Astrocyte of the hippocampus (primary cell): ENCODE measurements around the gene PAFAH2.
"Not testable (repeated sequence)": the region's sequence is repeated elsewhere in the genome, so short reads cannot be mapped to it uniquely, and the experiment has no call there.

Experiments
- DNase-seq: peaks from one replicate; pipeline ENCODE4 v3.0.0; 2011; ENCODE audit warnings: low read depth, low spot score

Gene PAFAH2

GRCh38 chr1:25985670-25986069 is 12.2 kb downstream of the PAFAH2 start:
- DNase-seq, result no peak

GRCh38 chr1:25985171-25985570 is 12.7 kb downstream of the PAFAH2 start:
- no peak for DNase-seq

GRCh38 chr1:25979210-25979609 is 18.7 kb downstream of the PAFAH2 start:
- no peak for DNase-seq

- DNase-seq, result no peak
Observed at GRCh38 chr1:25978403-25978802, 19.5 kb downstream of the PAFAH2 start.

GRCh38 chr1:25977801-25978200 is 20.1 kb downstream of the PAFAH2 start:
- no peak for DNase-seq

GRCh38 chr1:25973610-25974321 is 24.1 kb downstream of the PAFAH2 start:
- DNase-seq, result peak; percentile 6

GRCh38 chr1:25971811-25972180 is 26.1 kb downstream of the PAFAH2 start:
- no peak for DNase-seq

GRCh38 chr1:25971066-25971810 is 26.6 kb downstream of the PAFAH2 start:
- no peak for DNase-seq

- DNase-seq, result no peak
Observed at GRCh38 chr1:25967308-25967707, 30.6 kb downstream of the PAFAH2 start.

GRCh38 chr1:25959611-25960010 is 38.3 kb downstream of the PAFAH2 start:
- no peak for DNase-seq

GRCh38 chr1:25958465-25958864 is 39.4 kb downstream of the PAFAH2 start:
- peak; percentile 74 for DNase-seq

- no peak for DNase-seq
Observed at GRCh38 chr1:25955553-25955952, 42.3 kb downstream of the PAFAH2 start.

GRCh38 chr1:25954282-25954938 is 43.5 kb downstream of the PAFAH2 start:
- no peak for DNase-seq

GRCh38 chr1:25952841-25953401 is 44.9 kb downstream of the PAFAH2 start:
- no peak for DNase-seq

- DNase-seq, result no peak
Observed at GRCh38 chr1:25948641-25949040, 49.2 kb downstream of the PAFAH2 start.

GRCh38 chr1:25947027-25947426 is 50.8 kb downstream of the PAFAH2 start:
- DNase-seq, result no peak

GRCh38 chr1:25945761-25946160 is 52.1 kb downstream of the PAFAH2 start:
- DNase-seq, result no peak

- no peak for DNase-seq
Observed at GRCh38 chr1:25944986-25945385, 52.9 kb downstream of the PAFAH2 start.

- DNase-seq, result not testable (repeated sequence)
Observed at GRCh38 chr1:25943511-25943910, 54.4 kb downstream of the PAFAH2 start.

GRCh38 chr1:25936947-25937346 is 60.9 kb downstream of the PAFAH2 start:
- DNase-seq, result no peak

- no peak for DNase-seq
Observed at GRCh38 chr1:25933479-25934365, 64.1 kb downstream of the PAFAH2 start.
